GM21447 (cell line): Measurements from ENCODE around the gene DNM1.
A peak's percentile ranks its signal among the peaks of the same experiment; 100 is the strongest.

ENCODE experiments used
- ATAC-seq: cut with Tn5 transposase; IDR thresholded peaks from one replicate; pipeline ENCODE4 v1.9.1; 2021; ENCODE audit not compliant: unreplicated experiment

DNM1 gene

GRCh38 chr9:128249908-128250838 lies 47.0 kb downstream of the DNM1 start:
- ATAC-seq: peak; percentile 69

- no peak for ATAC-seq
Observed at GRCh38 chr9:128250839-128251731, 47.9 kb downstream of the DNM1 start.

- ATAC-seq: no peak
Observed at GRCh38 chr9:128251732-128252100, 48.5 kb downstream of the DNM1 start.

- ATAC-seq: no peak
Observed at GRCh38 chr9:128252317-128253139, 49.3 kb downstream of the DNM1 start.

GRCh38 chr9:128253140-128253990 lies 50.2 kb downstream of the DNM1 start:
- ATAC-seq: no peak

GRCh38 chr9:128253991-128254346 lies 50.8 kb downstream of the DNM1 start:
- ATAC-seq: no peak

GRCh38 chr9:128254362-128254761 lies 51.2 kb downstream of the DNM1 start:
- no peak for ATAC-seq

GRCh38 chr9:128254855-128255759 lies 51.9 kb downstream of the DNM1 start:
- no peak for ATAC-seq

GRCh38 chr9:128257086-128257825 lies 54.1 kb downstream of the DNM1 start:
- no peak for ATAC-seq

- no peak for ATAC-seq
Observed at GRCh38 chr9:128257907-128258306, 54.7 kb downstream of the DNM1 start.

- no peak for ATAC-seq
Observed at GRCh38 chr9:128258326-128258725, 55.1 kb downstream of the DNM1 start.

GRCh38 chr9:128259156-128259555 lies 56.0 kb downstream of the DNM1 start:
- no peak for ATAC-seq

- ATAC-seq: no peak
Observed at GRCh38 chr9:128260340-128260739, 57.2 kb downstream of the DNM1 start.

GRCh38 chr9:128262687-128263086 lies 59.5 kb downstream of the DNM1 start:
- ATAC-seq: no peak

- ATAC-seq: no peak
Observed at GRCh38 chr9:128265348-128265847, 62.2 kb downstream of the DNM1 start.

GRCh38 chr9:128266868-128267590 lies 63.9 kb downstream of the DNM1 start:
- ATAC-seq: no peak

GRCh38 chr9:128271112-128271511 lies 67.9 kb downstream of the DNM1 start:
- ATAC-seq: no peak

GRCh38 chr9:128271512-128271911 lies 68.3 kb downstream of the DNM1 start:
- no peak for ATAC-seq
